HG03175 (cell line): ENCODE measurements around the gene CDH3.

Experiments
- ATAC-seq: cut with Tn5 transposase; IDR thresholded peaks from one replicate; pipeline ENCODE4 v1.9.1; 2021; ENCODE audit warnings: mild to moderate bottlenecking, moderate library complexity; ENCODE audit not compliant: unreplicated experiment

Gene CDH3

DNA sequence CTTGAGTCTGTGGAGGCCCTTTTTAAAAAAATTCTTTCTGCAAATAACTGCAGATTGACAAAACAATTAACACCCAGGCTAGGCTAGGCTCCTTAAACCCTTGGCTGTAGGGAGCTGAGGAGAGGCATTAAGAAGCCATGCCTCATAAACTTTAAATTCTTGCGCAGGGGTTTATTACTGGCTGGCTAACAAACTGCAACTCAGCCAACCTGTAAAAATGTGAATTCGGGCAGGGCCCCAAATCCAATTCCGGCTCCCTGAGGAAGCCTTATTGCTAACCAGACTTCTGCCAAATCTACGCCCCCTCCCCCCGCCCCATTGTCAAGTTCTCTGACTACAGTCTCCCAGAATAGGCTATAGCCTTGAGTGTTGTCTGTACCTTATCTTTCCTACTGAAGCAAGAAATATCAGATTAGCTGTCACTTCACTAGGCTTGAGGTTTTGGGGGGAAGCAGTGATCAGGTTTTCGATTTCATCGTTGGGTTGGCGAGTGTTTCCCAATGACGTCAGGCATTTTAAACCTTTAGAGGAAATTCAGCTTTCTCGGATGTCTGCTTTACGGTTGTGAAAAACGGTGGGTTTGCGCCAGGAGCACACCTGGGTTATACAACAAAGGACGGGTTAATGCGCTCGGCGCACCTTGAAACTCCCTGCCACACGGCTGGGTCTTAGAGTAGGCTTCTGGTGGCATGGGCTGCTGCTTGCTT lies 2.0 kb downstream of the CDH3 start:
- ATAC-seq, result no peak

DNA sequence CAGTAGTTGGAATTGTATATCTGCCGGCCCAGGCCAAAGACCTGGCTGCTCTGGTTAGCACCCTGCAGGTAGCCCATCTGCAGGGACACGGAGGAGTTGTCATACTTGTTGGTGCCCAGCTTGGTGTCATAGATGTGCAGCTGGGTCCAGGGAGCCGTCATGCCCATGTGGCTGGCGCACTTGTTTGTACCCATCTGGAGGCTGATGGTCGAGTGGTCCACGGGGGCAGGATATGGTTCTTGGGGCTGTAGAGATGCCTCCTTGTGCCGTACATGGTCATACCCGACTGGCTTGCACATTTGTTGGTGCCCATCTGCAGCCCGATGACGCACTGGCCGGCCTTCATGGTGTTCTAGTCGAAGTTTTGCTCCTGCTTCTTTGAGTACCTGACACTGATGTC lies 6.0 kb downstream of the CDH3 start:
- no peak for ATAC-seq

DNA sequence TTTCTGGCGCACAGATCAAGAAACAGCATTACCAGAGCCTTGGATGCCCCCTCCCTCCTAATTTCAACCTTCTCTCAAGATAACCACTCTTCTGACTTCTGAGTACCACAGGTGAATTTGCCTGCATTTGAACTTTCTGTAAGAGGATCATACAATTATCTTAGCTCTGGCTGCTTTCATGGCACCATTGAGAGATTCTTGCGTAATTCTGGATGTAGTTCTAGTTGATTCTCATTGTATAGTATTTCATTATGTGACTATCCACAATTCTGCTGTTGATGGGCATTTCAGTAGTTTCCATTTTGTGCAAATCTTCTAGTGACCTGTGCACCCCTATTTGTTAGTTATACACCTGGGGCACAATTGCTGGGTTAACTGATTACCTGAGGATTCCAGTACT lies 7.5 kb downstream of the CDH3 start:
- no peak for ATAC-seq

DNA sequence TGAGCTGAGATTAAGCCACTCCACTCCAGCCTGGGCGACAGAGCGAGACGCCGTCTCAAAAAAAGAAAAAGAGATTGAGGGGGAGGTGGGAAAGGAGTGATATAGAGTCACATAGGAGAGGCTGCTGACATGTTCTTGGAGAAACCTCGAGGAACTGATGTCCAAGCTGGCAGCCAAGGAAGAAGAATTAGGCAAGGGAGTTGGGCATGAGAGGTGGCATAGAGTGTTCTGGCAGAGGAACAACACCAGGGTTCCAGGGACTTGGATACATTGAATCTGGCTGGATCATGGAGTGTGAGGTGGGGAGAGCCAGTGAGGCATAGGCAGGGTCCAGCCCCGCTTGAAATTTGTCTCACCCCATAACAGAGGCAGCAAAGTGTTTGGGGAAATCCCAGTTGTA lies 10.7 kb downstream of the CDH3 start:
- no peak for ATAC-seq

DNA sequence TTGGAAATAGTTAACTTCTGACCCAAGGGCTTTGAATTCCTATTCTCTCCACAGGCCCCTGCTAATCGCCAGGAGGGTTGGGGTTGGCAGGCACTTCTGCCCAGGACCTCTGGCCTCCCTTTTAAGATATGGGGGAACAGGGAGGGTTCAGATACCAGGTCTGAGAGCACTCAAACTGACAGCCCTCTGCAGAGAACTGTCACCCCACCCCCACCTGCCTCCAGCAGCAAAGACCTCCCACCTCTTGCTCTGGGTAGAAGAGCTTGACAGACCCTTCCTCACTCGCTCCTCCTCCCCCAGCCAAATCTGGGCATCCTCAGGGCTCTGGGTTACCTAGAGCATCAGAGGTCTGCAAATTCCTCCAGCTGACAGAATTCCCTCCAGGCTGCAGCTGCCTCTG lies 11.6 kb downstream of the CDH3 start:
- ATAC-seq, result no peak

DNA sequence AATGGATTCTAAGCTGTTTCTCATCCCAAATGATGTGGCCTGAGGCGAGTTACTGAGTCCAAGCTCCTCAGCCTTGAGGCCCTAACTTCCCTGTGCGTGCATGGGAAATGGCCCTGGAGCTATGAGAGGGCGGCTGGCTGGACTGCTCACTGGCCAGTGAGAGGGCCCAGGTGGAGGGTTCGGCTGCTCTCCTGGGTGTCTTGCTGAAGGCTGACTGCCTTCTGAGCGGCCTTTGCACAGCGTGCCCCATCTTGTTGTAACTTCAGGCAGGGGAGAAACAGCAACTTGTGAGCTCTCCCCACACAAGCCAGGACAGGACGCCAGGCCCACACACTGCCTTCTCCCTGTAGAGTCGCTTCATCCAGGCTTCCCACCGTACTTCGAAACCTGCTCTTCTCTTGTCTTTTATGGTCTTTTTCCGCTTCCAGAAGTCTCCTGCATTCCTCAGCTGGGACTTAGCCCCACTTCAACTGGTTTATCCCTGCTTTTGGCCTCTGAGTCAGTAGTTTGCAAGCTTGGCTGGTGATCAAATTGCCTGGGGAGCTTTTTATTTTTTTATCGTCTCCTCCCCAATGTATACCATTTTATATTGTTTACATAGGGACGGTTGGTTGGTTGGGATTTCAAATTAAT lies 13.3 kb downstream of the CDH3 start:
- ATAC-seq, result no peak

DNA sequence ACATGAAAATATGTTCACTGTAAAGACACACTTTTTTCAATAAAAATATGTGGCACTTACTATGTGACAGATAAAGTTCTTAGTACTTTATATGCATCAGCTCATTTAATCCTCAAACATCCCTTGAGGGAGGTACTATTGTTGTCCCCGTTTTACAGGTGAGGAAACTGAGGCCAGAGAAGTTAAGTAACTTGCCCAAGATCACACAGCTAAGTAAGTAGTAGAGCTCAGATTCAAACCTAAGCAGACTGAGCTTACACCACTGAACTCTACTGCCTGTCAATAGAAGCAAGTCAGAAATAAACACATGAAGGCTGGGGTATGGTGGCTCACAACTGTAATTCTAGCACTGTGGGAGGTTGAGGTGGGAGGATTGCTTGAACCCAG lies 13.9 kb downstream of the CDH3 start:
- no peak for ATAC-seq

DNA sequence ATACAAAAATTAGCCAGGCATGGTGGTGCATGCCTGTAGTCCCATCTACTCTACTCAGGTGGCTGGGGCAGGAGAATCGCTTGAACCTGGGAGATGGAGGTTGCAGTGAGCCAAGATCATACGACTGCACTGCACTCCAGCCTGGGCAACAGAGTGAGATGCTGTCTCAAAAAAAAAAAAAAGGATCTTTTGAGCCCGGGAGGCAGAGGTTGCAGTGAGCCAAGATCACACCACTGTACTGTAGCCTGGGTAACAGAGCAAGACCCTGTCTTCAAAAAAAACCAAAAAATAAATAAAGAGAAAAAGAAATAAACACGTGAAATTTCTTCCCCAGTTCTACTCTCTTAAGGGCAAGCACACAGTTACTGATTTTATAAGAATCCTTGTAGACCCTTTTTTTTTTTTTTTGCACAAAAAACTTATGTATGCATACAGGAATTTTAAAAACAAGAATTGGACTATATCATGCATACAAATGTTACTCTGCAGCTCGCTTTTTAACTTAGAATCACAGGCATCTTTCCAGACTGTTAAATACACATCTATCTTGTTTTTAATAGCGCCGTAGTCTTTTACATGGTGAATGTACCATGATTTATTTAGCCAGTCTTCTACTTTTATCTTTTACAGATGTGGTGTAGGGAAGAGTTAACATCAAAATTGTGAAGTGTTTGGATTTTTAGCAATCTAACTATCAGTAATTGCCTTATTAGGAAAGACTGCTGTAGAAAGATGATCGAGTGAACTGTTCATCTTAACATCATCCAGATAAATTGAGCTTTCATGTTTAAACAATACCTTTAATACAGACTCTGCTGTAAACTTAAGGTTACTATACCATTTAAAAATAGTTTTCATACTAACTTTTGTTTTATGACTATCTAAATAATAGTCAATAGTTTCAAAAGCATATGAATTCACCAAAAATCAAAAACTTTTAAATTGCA lies 14.6 kb downstream of the CDH3 start:
- ATAC-seq, result no peak

DNA sequence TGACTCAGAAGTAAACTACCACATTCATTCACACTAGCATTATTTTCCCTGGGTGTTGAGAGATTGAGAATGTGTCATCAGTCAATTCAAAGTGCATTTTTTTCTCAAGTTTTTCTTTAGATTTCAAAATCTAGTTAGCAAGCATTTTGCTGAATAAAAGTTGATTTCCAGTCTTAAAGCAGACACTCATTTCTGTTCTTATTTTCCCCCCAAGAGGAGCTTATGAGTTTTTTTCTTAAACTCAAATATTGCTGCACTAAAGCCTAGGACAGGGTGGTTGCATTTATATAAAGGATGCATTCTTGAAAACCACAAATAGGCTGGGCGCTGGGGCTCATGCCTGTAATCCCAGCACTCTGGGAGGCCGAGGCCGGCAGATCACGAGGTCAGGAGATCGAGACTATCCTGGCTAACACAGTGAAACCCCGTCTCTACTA lies 15.3 kb downstream of the CDH3 start:
- ATAC-seq, result no peak

DNA sequence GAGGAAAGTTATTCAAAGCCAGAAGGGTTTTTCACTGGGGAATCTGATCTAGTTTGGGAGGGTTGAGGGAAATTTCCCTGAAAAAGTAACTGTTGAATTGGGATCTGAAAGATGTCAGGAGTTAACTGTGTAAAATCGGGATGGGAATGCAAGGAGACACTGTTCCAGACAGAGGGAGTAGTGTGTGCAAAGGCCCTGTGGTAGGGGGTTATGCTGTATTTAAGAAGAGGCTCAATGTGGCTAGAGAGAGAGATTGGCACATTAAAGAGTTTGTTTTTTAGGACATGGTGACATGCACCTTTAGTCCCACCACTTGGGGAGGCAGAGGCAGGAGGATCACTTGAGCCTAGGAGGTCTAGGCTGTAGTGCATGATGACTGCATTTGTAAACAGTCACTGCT lies 16.9 kb downstream of the CDH3 start:
- ATAC-seq, result no peak

DNA sequence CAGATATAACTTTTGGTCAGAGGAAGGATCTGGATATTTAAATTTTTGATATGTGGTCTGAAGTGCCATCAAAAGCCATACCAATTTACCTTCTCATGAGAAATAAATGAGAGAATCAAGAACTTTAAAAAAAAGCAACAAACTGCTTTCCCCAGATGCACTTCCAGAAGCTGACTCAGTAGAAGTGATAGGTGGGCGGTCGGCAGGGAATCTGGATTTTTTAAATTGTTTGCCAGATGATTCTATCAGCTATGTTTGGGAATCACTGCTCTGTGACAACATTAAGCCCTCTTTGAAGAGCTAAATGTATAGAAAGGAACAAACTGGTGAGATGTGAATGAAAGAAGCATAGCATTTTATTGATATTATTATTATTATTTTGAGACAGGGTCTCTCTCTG lies 19.2 kb downstream of the CDH3 start:
- ATAC-seq, result no peak

DNA sequence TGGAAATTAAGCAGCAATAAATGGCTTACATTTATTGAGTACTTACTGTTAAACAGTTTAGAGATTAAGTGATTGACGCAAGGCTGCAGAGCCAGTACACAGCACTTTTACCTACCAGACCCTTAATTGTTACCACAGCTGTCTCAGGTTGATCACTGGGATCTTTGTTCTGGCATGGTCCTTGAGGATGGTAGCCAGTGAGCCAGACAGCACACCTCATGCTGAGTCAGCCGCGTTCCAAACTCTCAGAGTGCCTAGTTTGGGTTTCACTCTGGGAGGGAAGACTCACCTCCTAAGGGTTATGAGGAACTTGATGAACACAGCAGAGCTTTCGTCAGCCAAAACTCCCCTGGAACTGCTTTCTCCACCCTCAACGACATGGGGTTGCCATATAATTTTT lies 20.4 kb downstream of the CDH3 start:
- no peak for ATAC-seq

DNA sequence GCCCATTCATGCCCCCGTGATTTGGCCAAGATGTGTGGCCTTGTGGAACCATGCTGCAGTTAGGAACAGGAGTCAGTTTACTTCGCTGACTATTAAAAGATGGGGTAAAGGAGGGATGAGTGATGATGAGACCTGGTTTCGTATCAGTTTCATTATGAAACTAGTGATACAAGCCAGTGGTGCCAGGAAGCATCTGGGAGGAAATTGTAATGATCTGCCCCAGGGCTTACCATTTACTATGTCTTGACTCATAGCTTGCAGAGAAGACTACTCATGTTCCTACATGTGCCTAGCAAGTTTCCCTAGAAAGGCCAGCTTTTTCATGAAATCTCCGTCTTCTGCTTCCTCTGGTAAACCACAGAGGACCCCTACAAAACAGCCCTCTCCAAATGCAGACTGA lies 23.2 kb downstream of the CDH3 start:
- ATAC-seq, result no peak

DNA sequence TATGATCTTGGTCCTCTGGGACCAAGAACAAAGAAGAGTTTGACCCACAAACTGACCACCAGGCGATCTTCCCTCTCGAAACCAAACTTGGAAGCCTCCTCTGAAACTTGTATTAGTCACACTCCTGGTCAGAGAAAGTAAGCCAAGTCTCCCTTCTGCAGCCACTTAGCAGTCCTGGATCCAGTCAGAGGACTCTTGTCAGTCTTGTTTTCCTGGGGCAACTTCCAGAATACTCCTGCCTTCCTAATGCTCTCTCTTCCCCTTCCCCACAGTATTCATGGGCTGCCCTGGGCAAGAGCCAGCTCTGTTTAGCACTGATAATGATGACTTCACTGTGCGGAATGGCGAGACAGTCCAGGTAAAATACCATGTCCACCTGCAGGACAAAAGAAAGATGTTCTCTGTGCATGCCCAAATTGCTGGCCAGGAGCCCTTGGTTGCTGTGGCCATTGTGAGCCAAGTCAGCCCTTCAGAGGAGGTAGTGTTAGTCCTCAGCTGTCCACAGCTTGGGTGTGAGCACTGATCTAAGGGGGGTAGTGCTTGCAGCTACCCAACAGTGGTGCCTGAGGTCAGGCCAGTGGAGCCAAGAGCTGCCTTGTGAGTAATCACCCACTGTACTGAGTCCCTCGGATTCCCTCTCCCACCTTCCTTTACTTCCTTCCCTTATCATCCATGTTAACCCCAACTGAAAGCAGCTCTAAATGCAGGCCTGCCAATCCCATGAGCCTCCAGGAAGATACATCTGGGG lies 31.2 kb downstream of the CDH3 start:
- ATAC-seq, result no peak

DNA sequence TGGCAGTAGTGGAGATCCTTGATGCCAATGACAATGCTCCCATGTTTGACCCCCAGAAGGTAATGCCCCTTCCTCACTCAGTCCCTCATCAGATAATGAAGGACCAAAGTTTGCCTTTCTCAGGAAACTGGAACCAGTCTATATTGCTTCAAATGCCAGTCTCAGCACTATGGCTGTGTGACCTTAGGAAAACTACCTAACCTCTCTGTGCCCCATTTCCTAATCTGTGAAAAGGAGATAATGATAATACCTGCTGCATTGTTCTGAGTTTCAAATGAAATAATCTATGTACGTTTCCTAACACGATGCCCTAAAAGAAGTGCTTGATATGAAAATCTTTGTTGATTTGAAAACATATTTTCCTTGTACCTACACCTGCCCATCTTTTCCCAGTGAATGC lies 35.9 kb downstream of the CDH3 start:
- ATAC-seq, result no peak

DNA sequence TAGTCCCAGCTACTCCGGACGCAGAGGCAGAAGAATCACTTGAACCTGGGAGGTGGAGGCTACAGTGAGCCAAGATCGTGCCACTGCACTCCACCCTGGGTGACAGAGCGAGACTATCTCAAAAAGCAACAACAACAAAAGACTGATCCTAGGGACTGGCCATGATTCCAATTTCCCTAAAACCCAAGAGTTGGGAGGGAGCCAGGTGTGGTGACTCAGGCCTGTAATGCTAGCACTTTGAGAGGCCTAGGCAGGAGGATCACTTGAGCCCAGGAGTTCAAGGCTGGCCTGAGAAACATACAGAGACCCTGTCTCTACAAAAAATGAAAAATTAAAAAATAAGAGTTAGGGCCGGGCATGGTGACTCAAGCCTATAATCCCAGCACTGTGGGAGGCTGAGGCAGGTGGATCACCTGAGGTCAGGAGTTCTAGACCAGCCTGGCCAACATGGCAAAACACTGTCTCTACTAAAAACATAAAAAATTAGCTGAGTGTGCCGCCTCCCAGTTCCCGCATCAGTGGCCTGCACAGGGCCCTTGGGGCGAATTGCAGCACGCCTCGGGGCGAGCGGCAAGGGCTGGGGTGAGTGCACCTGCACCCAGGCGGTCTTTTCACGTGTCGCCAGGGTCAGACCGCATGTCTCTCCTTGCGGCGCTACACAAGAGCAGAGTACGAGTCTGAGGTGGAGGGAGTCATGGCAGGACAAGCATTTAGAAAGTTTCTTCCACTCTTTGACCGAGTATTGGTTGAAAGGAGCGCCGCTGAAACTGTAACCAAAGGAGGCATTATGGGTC lies 40.8 kb downstream of the CDH3 start:
- ATAC-seq, result no peak

DNA sequence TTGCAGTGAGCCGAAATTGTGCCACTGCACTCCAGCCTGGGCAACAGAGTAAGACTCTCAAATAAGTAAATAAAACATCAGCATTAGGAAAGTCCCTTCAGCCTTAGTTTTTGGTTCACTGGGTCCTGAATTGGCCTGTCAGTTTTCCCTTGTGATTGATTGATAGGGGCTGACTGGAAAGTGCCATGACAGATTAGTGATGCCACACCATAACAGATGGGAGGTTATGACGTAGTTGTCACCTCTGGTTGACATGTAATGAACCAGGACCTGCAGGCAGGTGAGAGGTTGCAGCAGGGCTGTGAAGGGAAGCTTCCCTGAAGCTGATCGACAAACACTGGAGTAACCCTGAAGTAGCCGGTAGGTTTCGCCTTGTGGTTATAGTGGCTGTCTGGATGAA lies 41.8 kb downstream of the CDH3 start:
- ATAC-seq, result no peak

DNA sequence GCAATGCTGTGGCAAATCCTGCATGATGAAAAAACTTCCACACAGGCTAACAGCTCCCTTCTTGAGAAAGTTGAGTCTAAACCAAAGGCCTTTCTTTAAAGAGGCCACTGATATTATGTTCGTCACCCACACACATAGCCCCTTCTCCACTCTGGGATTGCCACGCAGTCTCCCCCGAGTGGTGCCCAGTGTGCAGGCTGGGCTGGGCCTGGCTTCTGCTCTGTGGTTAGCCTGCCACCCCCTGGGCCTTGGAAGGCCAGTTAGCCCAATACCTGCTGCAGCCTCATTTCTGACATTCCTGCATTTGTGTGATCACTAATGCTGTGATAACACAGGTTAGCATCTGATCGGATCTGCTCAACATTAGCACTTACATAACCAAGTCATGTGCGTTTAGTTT lies 44.8 kb downstream of the CDH3 start:
- no peak for ATAC-seq

DNA sequence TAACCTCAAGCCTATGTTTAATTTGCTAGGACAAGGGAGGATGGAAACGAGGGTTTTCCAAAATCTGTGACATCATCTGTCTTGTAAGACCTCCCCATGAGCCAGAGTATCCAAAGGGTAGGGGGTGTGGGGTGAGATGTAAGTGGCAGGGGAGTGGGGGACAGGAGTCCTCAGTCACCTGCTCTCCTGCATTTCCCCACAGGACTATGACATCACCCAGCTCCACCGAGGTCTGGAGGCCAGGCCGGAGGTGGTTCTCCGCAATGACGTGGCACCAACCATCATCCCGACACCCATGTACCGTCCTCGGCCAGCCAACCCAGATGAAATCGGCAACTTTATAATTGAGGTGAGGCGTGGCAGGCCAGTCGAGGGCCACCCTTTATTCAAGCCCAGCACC lies 50.5 kb downstream of the CDH3 start:
- ATAC-seq, result no peak

DNA sequence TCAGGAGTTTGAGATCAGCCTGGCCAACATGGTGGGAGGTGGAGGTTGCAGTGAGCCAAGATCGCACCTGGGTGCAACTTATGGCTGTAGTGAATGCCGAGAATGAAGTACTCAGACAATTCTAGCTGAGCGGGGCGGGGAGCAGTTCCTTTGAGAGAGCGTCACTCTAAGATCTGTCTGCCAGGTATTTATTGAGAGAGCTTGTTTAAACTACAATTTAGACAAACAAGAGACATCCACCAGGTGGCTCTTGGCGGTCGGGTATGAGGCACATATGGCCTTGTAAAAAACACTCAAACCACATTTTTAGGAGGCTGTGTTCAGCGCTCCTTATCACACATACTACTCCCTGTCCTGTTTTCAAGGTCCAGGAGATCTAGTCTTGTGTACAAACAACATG lies 51.4 kb downstream of the CDH3 start:
- ATAC-seq, result no peak
